Measurements from ENCODE around the gene RPRD1B.

The RPRD1B gene

GRCh38 chr20:38126146-38126921 is 92.8 kb downstream of the RPRD1B start:
- no peak for DNase-seq (ENCODE audit: low read depth)
- H3K4me3 ChIP-seq (ENCODE audit: low read depth, low read length): no peak overlapping the region

GRCh38 chr20:38126932-38127621 is 93.5 kb downstream of the RPRD1B start:
- DNase-seq (ENCODE audit: low read depth): no peak
- no peak overlapping the region for H3K4me3 ChIP-seq (ENCODE audit: low read depth, low read length)
- TF ChIP-seq, protein P1, sequence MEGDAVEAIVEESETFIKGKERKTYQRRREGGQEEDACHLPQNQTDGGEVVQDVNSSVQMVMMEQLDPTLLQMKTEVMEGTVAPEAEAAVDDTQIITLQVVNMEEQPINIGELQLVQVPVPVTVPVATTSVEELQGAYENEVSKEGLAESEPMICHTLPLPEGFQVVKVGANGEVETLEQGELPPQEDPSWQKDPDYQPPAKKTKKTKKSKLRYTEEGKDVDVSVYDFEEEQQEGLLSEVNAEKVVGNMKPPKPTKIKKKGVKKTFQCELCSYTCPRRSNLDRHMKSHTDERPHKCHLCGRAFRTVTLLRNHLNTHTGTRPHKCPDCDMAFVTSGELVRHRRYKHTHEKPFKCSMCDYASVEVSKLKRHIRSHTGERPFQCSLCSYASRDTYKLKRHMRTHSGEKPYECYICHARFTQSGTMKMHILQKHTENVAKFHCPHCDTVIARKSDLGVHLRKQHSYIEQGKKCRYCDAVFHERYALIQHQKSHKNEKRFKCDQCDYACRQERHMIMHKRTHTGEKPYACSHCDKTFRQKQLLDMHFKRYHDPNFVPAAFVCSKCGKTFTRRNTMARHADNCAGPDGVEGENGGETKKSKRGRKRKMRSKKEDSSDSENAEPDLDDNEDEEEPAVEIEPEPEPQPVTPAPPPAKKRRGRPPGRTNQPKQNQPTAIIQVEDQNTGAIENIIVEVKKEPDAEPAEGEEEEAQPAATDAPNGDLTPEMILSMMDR (IDR thresholded peaks at IDR 0.05; ENCODE audit: insufficient read depth, low read depth, low read length, missing control alignments): no peak

More at GRCh38 chr20:38126146-38126921, 92.8 kb downstream of the RPRD1B start:
- TF ChIP-seq, protein P1 (IDR thresholded peaks at IDR 0.05; ENCODE audit: insufficient read depth, low read depth, low read length, missing control alignments): no peak

DNA sequence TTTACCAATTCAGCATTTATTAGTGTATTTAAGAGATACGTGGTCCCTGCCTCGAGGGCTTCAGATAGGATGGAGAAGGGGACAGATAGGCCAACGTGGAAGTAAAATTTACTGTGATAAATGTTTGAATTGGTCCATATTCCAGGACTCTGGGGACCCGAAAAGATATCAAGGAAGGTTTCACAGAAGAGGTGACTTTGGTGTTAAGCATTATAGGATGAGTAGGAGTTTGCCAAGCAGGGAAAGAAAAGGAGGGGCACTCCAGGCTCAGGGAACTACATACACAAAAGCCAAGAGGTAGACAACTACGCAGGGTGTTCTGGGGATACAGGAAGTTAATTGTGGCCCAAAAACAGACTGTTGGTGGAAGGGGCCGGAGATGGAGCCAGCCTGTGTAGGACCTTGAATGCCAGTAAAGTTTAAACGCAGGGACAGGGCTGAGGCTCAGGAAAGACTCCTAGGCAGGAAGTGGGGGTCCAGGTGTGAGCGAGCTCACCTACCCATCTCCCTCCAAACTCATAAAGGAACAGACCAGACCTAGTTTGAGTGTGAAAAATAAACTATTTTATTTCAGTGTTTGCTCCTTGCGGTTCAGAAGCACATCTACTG is 94.5 kb downstream of the RPRD1B start:
- H3K4me3 ChIP-seq (ENCODE audit: low read depth, low read length): no peak overlapping the region
- TF ChIP-seq, protein P1 (IDR thresholded peaks at IDR 0.05; ENCODE audit: insufficient read depth, low read depth, low read length, missing control alignments): no peak
- no peak for DNase-seq (ENCODE audit: low read depth)

GRCh38 chr20:38128691-38129090 is 95.1 kb downstream of the RPRD1B start:
- H3K4me3 ChIP-seq (ENCODE audit: low read depth, low read length): no peak overlapping the region
- DNase-seq (ENCODE audit: low read depth): no peak
- TF ChIP-seq, protein P1 (IDR thresholded peaks at IDR 0.05; ENCODE audit: insufficient read depth, low read depth, low read length, missing control alignments): no peak

- TF ChIP-seq, protein P1 (IDR thresholded peaks at IDR 0.05; ENCODE audit: insufficient read depth, low read depth, low read length, missing control alignments): no peak
- DNase-seq (ENCODE audit: low read depth): no peak
- H3K4me3 ChIP-seq (ENCODE audit: low read depth, low read length): no peak overlapping the region
Measured at GRCh38 chr20:38129248-38129865, 95.8 kb downstream of the RPRD1B start.

DNA sequence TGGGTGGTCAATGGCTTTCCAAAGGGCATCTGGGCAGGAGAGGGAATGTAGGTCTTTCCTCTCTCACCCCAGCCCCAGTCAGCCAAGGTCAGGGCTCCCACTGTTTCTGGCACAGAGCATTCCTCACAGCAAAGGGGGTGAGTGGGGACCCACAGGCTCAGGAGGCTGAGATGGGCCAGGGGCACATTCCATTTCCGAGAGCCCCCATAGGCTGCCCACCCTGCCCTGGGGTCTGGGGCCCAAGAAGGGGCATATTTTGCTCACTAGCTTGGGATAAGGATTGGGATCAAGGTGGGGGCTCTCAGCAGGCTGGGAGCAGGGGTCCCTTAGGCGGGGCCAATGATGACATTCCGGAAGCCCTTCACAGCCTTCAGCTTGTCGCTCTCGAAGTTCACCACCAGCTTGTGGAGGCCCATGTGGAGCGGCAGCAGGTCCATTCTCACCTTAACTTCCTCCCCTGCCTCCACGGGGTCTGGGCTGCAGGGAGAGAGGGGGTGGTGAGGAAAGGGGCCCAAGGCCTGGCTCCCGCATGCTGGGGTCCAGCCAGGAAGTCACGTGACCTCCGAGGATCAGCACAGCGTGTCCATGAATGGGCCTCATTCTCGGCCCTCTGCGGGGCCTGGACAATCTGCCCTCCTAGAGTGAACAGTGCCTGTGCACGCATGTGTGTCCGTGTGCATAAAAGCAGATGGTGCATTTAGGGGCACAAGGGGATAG is 96.5 kb downstream of the RPRD1B start:
- no peak for DNase-seq (ENCODE audit: low read depth)
- TF ChIP-seq, protein P1 (IDR thresholded peaks at IDR 0.05; ENCODE audit: insufficient read depth, low read depth, low read length, missing control alignments): no peak
- no peak overlapping the region for H3K4me3 ChIP-seq (ENCODE audit: low read depth, low read length)

All from GM12865 (cell line).